GM13977 (cell line): ENCODE measurements around the gene ACOT7.

ENCODE experiments used
- DNase-seq: peaks from one replicate; pipeline ENCODE4 v3.0.0; 2012; ENCODE audit warnings: low spot score
- CTCF ChIP-seq: IDR thresholded peaks from 2 replicates; pipeline ENCODE4 v1.5.1; 2012; ENCODE audit warnings: mild to moderate bottlenecking, control low read depth; ENCODE audit not compliant: insufficient read depth; ENCODE audit errors: extremely low read depth, missing control alignments
- in situ Hi-C: fragments of 300-500 bp; cut with MboI; formaldehyde crosslinking; loops from one replicate; pipeline ENCODE4 v1.12.0; 2022; ENCODE audit warnings: low sequenced_read_pairs, low pct_unique_long_range_greater_than_20kb, mixed read lengths, inconsistent platforms; ENCODE audit not compliant: unreplicated experiment

Gene ACOT7

GRCh38 chr1:6245086-6245868 is 148.3 kb downstream of the ACOT7 start:
- in situ Hi-C loops, result loop anchor here (10.0 kb wide), 2 partner anchors 100 to 160 kb away; no protein-coding TSS in a partner anchor
- DNase-seq, result peak; percentile 95
- peak; percentile 94 for TF ChIP-seq CTCF

DNA sequence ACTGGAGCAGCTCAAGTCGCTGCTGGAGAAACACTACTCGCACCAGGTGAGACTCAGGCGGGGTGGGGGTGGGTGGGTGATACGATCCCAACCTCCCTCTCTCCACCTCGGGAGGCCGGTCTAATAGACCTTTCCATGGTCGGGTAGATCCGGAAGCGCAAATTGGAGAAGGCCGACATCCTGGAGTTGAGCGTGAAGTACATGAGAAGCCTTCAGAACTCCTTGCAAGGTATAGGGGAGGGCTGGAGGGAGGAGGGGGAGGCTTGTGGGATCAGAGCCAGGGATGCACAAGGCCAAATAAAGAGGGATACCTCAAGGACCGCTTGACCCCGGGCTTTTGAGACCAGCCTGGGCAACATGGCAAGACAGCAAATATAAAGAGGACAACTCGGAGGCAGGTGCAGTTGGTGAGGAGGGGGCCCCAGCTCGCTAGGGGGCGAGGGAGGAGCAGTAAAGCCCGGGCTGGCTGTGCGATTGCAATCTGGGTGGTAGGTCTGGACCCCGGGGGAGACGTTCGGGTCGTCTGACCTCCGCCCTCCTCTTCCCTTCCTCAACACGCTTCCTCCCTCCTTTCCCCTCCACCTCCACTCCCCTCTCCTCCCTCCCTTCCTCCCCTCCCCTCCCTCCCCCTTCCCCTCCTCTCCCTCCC is 149.0 kb downstream of the ACOT7 start:
- no peak for DNase-seq
- no peak for TF ChIP-seq CTCF
- in situ Hi-C loops, result loop anchor here (10.0 kb wide), 2 partner anchors 100 to 160 kb away; no protein-coding TSS in a partner anchor

GRCh38 chr1:6243993-6244392 is 149.6 kb downstream of the ACOT7 start, which contains the start of gene HES3:
Gene HES3, plus strand, starts transcription at chr1:6244179. Its CDS starts 187 bp downstream, at chr1:6244366.
- in situ Hi-C loops, result loop anchor here (10.0 kb wide), 2 partner anchors 101 to 161 kb away; no protein-coding TSS in a partner anchor
- no peak for TF ChIP-seq CTCF
- DNase-seq, result no peak

- in situ Hi-C loops, result loop anchor here (10.0 kb wide), 2 partner anchors 102 to 162 kb away; no protein-coding TSS in a partner anchor
- no peak for DNase-seq
- no peak for TF ChIP-seq CTCF
Measured at GRCh38 chr1:6243053-6243834, 150.3 kb downstream of the ACOT7 start.

DNA sequence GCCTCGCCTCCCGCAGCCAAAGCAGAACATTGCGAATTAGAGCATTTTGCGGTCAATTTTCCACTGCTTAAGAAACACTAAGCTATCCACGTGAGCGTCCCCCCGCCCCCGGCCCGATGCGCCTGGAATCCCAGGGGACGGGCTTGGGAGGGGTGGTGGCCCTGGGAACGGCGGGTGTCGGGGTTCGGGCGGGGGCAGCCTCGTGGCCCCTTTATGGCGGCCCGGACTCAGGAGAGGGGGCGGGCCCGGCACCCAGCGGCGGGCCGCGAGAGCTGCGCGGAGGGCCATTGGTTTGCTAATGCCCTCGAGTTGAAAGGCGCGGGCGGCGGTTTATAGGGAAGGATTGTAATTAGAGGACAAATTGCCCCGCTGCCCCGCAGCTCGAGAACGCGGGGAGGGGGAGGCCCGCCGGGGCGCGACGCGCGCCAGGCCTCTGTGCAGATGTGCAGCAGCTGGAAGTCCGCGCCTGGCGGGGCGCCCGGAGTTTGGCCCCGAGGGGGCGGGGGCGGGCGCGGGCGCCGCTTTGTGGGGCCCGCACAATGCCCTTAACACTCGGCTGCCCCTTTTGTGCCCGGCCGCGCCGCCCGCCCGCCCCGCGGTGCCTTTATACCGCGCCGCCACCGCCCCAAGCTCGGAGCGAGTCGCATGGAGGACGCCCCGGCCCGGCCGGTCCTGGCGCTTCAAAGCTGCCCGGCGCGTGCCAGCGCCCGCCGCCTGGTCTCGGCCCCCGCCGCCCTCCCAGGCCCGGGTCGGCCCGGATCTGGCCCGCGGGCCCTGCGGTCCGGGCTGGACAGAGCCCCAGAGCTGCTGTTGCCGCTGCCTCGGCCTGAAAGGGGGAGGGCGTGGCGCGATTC is 151.5 kb downstream of the ACOT7 start:
- in situ Hi-C loops, result loop anchor here (10.0 kb wide), 2 partner anchors 103 to 163 kb away; no protein-coding TSS in a partner anchor
- no peak for DNase-seq
- TF ChIP-seq CTCF, result no peak
